OCI-LY3 (cell line): ENCODE data around the gene TNRC6C.

Experiments used
- H2AFZ ChIP-seq: fragments of 200-600, 300-600 bp; shearing (Covaris generic); 2 replicates; pipeline ENCODE4 v1.6.0; 2014; ENCODE audit warnings: antibody characterized with exemption, low read depth, low read length
- H3K27ac ChIP-seq: fragments of 200-600, 300-600 bp; sonication (generic); 2 replicates; pipeline ENCODE4 v1.5.1; 2014; ENCODE audit warnings: mild to moderate bottlenecking, low read length, moderate library complexity, mixed read lengths
- H3K27me3 ChIP-seq: fragments of 200-600, 300-600 bp; sonication (generic); 2 replicates; pipeline ENCODE4 v1.6.1; 2014; ENCODE audit warnings: low read depth, low read length, mixed read lengths
- H3K36me3 ChIP-seq: fragments of 200-600, 300-600 bp; sonication (generic); replicated peaks from 2 replicates; pipeline ENCODE3; 2014; ENCODE audit warnings: low read depth, low read length, mixed read lengths
- H3K4me1 ChIP-seq: fragments of 300-600, 200-600 bp; sonication (generic); 2 replicates; pipeline ENCODE4 v1.6.1; 2014; ENCODE audit warnings: low read length, mixed read lengths
- H3K4me2 ChIP-seq: fragments of 200-600, 300-600 bp; sonication (generic); 2 replicates; pipeline ENCODE4 v1.6.1; 2014; ENCODE audit warnings: low read length, mixed read lengths
- H3K4me3 ChIP-seq: fragments of 300-600, 200-600 bp; sonication (generic); 2 replicates; pipeline ENCODE4 v1.5.1; 2014; ENCODE audit warnings: antibody characterized with exemption, mild to moderate bottlenecking, low read length, moderate library complexity
- H3K79me2 ChIP-seq: fragments of 300-600, 200-600 bp; shearing (Covaris generic); 2 replicates; pipeline ENCODE4 v1.6.1; 2014; ENCODE audit warnings: mild to moderate bottlenecking, low read length, mixed read lengths
- H3K9ac ChIP-seq: fragments of 300-600, 200-600 bp; shearing (Covaris generic); 2 replicates; pipeline ENCODE4 v1.6.0; 2014; ENCODE audit warnings: mild to moderate bottlenecking, low read length, moderate library complexity
- H3K9me3 ChIP-seq: fragments of 200-600, 300-600 bp; shearing (Covaris generic); 2 replicates; pipeline ENCODE4 v1.6.1; 2014; ENCODE audit warnings: low read length, mixed read lengths; ENCODE audit not compliant: insufficient read depth
- H4K20me1 ChIP-seq: fragments of 200-600, 300-600 bp; sonication (generic); 2 replicates; pipeline ENCODE4 v1.6.1; 2016; ENCODE audit warnings: low read length, mixed read lengths; ENCODE audit not compliant: insufficient read depth
- EZH2phosphoT487 ChIP-seq: fragments of 200-600 bp; shearing (Covaris generic); IDR thresholded peaks from 2 replicates; pipeline ENCODE4 v1.6.1; 2018; ENCODE audit warnings: antibody characterized with exemption, mixed run types, low read depth
- TF ChIP-seq, protein P1 (sequence below): fragments of 200-600, 300-600 bp; sonication (generic); IDR thresholded peaks from 2 replicates; pipeline ENCODE4 v1.5.1; 2014; ENCODE audit warnings: antibody characterized with exemption, low read length, low read depth

The TNRC6C gene

DNA sequence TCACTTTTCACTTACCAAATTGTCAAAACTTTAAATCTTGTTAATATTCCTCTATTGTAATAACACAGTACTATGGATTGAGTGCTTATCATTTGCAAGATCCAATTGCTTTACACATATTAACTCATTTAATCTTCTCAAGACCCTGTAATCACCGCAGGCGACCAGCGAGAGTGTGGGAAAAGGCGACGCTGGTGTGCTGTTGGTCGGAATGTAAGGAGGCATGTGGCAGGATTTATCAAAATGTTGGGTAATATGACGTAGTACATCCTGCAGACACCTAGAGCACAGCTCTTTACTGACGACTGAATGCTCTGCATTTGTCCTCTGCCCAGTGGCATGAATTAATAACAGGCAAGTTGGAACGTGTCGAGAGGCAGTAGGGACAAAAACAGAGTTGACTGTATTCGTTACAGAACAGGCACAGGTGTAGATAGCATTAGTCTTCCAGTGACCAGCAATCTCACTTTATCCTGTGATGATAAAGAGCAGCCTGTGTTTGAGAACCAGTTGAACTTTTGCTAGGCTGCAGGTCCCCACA, 80.3 kb downstream of the TNRC6C start:
- Histone ChIP-seq H3K27ac (no peak overlapping the region), H2AFZ (no peak overlapping the region), H3K36me3 (no peaks in the 10 kb centered on the region), H3K4me2 (no peak overlapping the region), H3K27me3 (peaks cover 40% of the 10 kb centered on the region), H4K20me1 (no peaks in the 10 kb centered on the region), H3K79me2 (no peaks in the 10 kb centered on the region), H3K9ac (no peak overlapping the region), H3K4me3 (no peak overlapping the region), H3K9me3 (no peaks in the 10 kb centered on the region), H3K4me1 (peaks cover 26% of the 10 kb centered on the region)
- TF ChIP-seq, protein P1, sequence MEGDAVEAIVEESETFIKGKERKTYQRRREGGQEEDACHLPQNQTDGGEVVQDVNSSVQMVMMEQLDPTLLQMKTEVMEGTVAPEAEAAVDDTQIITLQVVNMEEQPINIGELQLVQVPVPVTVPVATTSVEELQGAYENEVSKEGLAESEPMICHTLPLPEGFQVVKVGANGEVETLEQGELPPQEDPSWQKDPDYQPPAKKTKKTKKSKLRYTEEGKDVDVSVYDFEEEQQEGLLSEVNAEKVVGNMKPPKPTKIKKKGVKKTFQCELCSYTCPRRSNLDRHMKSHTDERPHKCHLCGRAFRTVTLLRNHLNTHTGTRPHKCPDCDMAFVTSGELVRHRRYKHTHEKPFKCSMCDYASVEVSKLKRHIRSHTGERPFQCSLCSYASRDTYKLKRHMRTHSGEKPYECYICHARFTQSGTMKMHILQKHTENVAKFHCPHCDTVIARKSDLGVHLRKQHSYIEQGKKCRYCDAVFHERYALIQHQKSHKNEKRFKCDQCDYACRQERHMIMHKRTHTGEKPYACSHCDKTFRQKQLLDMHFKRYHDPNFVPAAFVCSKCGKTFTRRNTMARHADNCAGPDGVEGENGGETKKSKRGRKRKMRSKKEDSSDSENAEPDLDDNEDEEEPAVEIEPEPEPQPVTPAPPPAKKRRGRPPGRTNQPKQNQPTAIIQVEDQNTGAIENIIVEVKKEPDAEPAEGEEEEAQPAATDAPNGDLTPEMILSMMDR, result no peak
- TF ChIP-seq EZH2phosphoT487, result no peak

DNA sequence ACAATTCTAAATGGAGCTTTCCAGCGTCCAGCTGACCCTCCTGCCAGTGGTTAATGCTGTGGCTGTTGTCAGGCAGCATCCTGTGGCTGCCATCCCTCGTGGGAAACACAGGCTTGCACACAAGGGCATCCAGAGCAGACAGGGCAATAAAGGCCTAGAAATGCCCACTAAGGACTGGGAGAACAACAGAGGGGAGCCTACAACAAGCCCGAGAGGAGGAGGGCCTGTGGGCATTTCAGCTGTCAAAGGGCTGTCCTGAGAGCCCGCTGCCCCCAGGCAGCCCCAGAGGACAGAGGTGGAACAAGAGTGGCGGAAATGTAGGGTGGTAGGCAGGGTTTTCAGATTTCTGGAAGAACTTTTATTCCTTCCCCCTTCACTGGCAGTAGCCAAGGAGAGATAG, 81.1 kb downstream of the TNRC6C start:
- H3K9ac ChIP-seq, result no peak overlapping the region
- H2AFZ ChIP-seq, result no peak overlapping the region
- H3K4me2 ChIP-seq, result no peak overlapping the region
- no peak overlapping the region for H3K27ac ChIP-seq
- TF ChIP-seq EZH2phosphoT487, result no peak
- TF ChIP-seq, protein P1, result no peak
- no peaks in the 10 kb centered on the region for H4K20me1 ChIP-seq
- H3K4me3 ChIP-seq, result no peak overlapping the region
- H3K4me1 ChIP-seq, result peaks cover 26% of the 10 kb centered on the region
- H3K36me3 ChIP-seq, result no peaks in the 10 kb centered on the region
- H3K79me2 ChIP-seq, result no peaks in the 10 kb centered on the region
- H3K27me3 ChIP-seq, result peaks cover 43% of the 10 kb centered on the region
- H3K9me3 ChIP-seq, result no peaks in the 10 kb centered on the region

DNA sequence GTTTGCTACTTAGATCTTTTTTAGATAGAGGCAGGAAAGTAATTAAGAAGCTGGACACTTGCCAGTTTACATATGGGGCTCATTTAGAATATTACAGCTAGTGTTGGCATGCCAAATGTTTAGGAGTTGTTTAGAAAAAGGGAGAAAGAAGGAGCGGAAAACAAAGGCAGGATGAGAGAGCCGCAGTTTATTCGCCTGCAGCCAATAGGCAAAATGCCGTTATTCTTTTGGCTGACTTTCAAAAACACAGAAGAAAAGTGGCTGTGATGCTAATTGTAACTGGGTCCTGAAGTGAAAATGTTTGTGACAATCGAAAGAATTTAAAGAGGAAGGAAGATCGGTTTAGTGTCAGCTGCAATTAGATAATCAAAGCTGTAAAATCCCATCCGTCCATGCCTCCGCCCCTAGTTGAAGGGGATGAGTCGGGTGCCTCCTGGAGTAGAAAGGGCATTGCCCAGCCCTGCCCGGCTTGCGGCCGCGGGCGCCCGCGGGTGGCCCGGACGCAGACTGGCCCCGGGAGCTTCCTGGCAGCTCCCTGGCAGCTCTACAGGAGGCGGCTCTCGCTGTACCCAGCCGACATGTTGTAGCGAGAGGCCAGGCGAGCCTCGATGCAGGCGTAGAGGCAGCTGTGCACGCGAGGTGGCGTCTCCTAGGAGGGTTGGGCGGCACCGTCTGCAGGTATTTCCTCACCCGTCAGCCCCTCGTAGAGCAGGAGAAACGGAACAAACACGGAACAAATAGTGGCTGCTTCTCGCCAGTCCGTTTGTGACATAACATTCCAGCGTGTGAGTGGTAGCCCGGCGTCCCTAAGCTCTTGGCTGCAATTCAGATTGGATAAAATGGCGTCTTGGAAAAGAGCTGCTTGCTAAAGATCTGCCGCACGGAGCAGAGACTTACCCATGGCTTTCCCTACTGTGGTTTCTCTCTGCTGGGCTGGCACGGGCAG, 82.2 kb downstream of the TNRC6C start:
- H3K36me3 ChIP-seq, result no peaks in the 10 kb centered on the region
- peak overlapping the region; percentile 73 for H3K4me3 ChIP-seq
- H3K4me1 ChIP-seq, result peaks cover 19% of the 10 kb centered on the region
- no peak overlapping the region for H3K27ac ChIP-seq
- H3K27me3 ChIP-seq, result peaks cover 50% of the 10 kb centered on the region
- H3K9me3 ChIP-seq, result no peaks in the 10 kb centered on the region
- peak overlapping the region; percentile 53 for H3K4me2 ChIP-seq
- H2AFZ ChIP-seq, result no peak overlapping the region; the same call in 1 of the 2 replicates
- H3K79me2 ChIP-seq, result no peaks in the 10 kb centered on the region
- TF ChIP-seq EZH2phosphoT487, result no peak
- TF ChIP-seq, protein P1, result no peak
- H4K20me1 ChIP-seq, result no peaks in the 10 kb centered on the region
- H3K9ac ChIP-seq, result peak overlapping the region; percentile 36; the same call in 1 of the 2 replicates

DNA sequence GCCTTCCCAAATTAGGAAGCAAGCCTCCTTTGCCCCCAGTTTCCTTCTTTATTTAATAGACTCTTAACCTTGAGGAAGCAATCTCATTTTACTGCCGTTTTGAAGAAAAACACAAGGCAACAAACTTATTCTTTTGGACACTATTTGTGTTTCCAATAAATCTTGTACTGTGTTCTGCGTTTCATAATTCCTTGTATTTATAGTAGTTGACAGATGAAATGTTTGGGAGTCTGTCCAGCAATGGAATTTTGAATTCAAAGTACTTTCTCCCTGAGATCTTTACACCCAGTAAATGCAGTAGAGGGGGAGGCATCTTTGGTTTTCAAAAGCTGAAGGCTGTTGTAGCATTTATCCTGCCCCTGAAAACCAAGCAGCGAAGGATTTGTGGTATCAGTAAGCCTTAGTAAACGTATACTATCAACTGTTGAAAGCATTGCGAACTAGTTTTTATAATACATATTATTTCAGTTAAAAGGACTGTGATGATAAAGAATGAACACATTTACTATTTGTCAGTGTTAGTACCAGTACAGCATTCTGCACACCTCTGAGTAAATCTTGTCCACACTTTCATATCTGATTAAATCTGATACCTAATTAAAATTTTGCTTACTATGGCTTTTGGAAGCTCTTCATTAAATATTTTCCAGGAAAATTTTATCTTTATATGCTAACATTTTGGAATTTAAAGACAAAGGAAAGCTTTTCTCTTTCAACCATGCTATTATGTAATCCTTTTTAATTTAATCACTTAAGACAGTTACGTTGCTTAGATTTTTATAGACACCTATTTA, 83.1 kb downstream of the TNRC6C start:
- TF ChIP-seq, protein P1, result no peak
- no peak for TF ChIP-seq EZH2phosphoT487
- peak overlapping the region; percentile 53 for H3K4me2 ChIP-seq
- H3K27ac ChIP-seq, result no peak overlapping the region
- no peaks in the 10 kb centered on the region for H3K9me3 ChIP-seq
- no peaks in the 10 kb centered on the region for H4K20me1 ChIP-seq
- H3K4me1 ChIP-seq, result peaks cover 17% of the 10 kb centered on the region
- H3K36me3 ChIP-seq, result no peaks in the 10 kb centered on the region
- H3K27me3 ChIP-seq, result peaks cover 52% of the 10 kb centered on the region
- no peak overlapping the region; the same call in 1 of the 2 replicates for H2AFZ ChIP-seq
- no peaks in the 10 kb centered on the region for H3K79me2 ChIP-seq
- H3K4me3 ChIP-seq, result peak overlapping the region; percentile 73
- peak overlapping the region; percentile 36; the same call in 1 of the 2 replicates for H3K9ac ChIP-seq
